HFFc6 (cell line): Measurements from ENCODE around the gene SPIC. TPM values are rescaled to one million over a fixed set of nuclear protein-coding genes. Genes with fewer than 3 reads are reported as not detected.

Experiments
- DNase-seq: peaks from one replicate; pipeline ENCODE4 v3.0.0-alpha.2; 2018
- H3K27ac Mint-ChIP-seq: 2 replicates; pipeline ENCODE4 v1.8.0; 2020; ENCODE audit warnings: mild to moderate bottlenecking, mixed read lengths
- H3K27me3 Mint-ChIP-seq: 2 replicates; pipeline ENCODE4 v1.8.0; 2021; ENCODE audit warnings: mild to moderate bottlenecking, moderate library complexity, mixed read lengths; ENCODE audit not compliant: insufficient read depth
- H3K36me3 Mint-ChIP-seq: 2 replicates; pipeline ENCODE4 v1.8.0; 2021; ENCODE audit warnings: low read depth, mixed read lengths
- H3K4me1 Mint-ChIP-seq: 2 replicates; pipeline ENCODE4 v1.8.0; 2020; ENCODE audit warnings: low read depth, mixed read lengths
- H3K4me3 Mint-ChIP-seq: 2 replicates; pipeline ENCODE4 v1.8.0; 2020; ENCODE audit warnings: mild to moderate bottlenecking, moderate library complexity, mixed read lengths
- H3K9me3 Mint-ChIP-seq: 2 replicates; pipeline ENCODE4 v1.8.0; 2020; ENCODE audit warnings: mild to moderate bottlenecking, mixed read lengths
- CTCF ChIP-seq: fragments of 200-600 bp; sonication (generic); IDR thresholded peaks from 2 replicates; pipeline ENCODE4 v1.5.0; 2021; ENCODE audit warnings: antibody characterized with exemption, mild to moderate bottlenecking
- total RNA-seq, 6 experiments: library from RNA; stranded (reverse); fragmentation: NEBNext Ultra II Directional; extraction: Animal tissue kit (Norgen Biotek cat#: 25700); gene quantifications; 2 replicates in 1 of 6; 3 replicates in 5 of 6; pipeline ENCODE4 v1.2.3, GENCODE V29; 2021

Gene SPIC
- total RNA-seq, 6 experiments from 2014 or later = not detected

- no peak for TF ChIP-seq CTCF
- Mint-ChIP-seq H3K27ac (no peak overlapping the region), H3K4me3 (no peak overlapping the region), H3K4me1 (no peaks in the 10 kb centered on the region), H3K27me3 (no peaks in the 10 kb centered on the region), H3K36me3 (no peaks in the 10 kb centered on the region), H3K9me3 (peaks cover 17% of the 10 kb centered on the region)
- no peak for DNase-seq
Measured at GRCh38 chr12:101527682-101528081, 52.5 kb downstream of the SPIC start.

DNA sequence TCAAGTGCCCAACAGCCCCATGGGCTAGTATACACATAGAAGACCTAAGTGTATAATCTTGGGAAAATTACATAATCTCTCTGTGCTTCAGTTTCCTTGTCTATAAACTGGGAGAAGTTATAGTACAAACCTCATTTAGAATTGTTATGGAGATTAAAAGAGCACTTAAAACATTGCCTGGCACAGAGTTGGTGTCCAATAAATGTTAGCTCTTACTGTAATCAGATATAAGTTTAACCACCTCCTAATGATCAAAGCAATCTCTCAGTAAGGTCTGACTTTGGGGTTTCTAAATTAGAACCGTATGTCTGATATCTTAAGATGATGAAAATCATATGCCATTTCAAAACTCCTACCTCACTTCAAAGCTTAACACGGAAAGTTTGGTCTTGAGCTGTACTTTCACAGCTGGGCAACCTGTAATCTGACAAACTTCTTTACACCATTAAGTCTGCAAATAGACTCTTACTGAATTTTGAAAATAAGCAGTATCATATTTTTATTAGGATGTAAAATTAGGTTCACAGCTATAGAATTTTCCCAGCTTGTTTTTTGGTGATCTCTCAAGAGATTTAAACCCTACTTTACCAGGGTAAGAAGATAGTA, 61.0 kb downstream of the SPIC start:
- Mint-ChIP-seq H3K4me1 (no peaks in the 10 kb centered on the region), H3K9me3 (no peaks in the 10 kb centered on the region), H3K36me3 (no peaks in the 10 kb centered on the region), H3K4me3 (no peak overlapping the region), H3K27me3 (no peaks in the 10 kb centered on the region), H3K27ac (no peak overlapping the region)
- no peak for DNase-seq
- TF ChIP-seq CTCF = no peak

Other genes with a start within 250 kb of the SPIC start
- 10 to 100 TPM; 17.0 to 22.4 (median 19.0) TPM for gene UTP20, start 195.2 kb upstream of the SPIC start, total RNA-seq
- gene ARL1, start 67.6 kb upstream of the SPIC start, total RNA-seq = 100 to 1,000 TPM; 145 to 162 (median 150) TPM
- not detected for gene MYBPC1, start 119.6 kb downstream of the SPIC start, total RNA-seq
- 10 to 100 TPM; 28.1 to 38.8 (median 34.5) TPM for gene CHPT1, start 222.3 kb downstream of the SPIC start, total RNA-seq